Dermis microvascular lymphatic vessel endothelial cell (primary cell): Measurements from ENCODE around the gene H1-8. TPM values are rescaled to one million over a fixed set of nuclear protein-coding genes. Genes with fewer than 3 reads are reported as not detected.
"Not testable (repeated sequence)": the region's sequence is repeated elsewhere in the genome, so short reads cannot be mapped to it uniquely, and the experiment has no call there.

ENCODE experiments used
- DNase-seq, 2 donors: peaks; one replicate each; pipeline versions ENCODE4 v3.0.0 to v3.0.0-alpha.2; 2010; ENCODE audit warnings: low read depth in 2 of 2
- total RNA-seq: library from RNA; depleted of rRNA; stranded (reverse); fragments of >200 nt; gene quantifications from 2 replicates; pipeline ENCODE4 v1.2.1, GENCODE V29; 2014

Gene H1-8
- total RNA-seq, 1 donor from 2014 or later, result not detected

- DNase-seq, result not testable (repeated sequence)
Measured at GRCh38 chr3:129515108-129515820, 27.7 kb upstream of the H1-8 start.

GRCh38 chr3:129515821-129516432 lies 27.0 kb upstream of the H1-8 start:
- not testable (repeated sequence) for DNase-seq

GRCh38 chr3:129517516-129517915 lies 25.5 kb upstream of the H1-8 start:
- no peak for DNase-seq

- no peak for DNase-seq
Measured at GRCh38 chr3:129518038-129518561, 24.9 kb upstream of the H1-8 start.

- no peak for DNase-seq
Measured at GRCh38 chr3:129518581-129518980, 24.4 kb upstream of the H1-8 start.

GRCh38 chr3:129519449-129519848 lies 23.5 kb upstream of the H1-8 start:
- DNase-seq, result no peak

- DNase-seq, result no peak
Measured at GRCh38 chr3:129519896-129520715, 22.9 kb upstream of the H1-8 start.

- DNase-seq, result no peak
Measured at GRCh38 chr3:129520960-129521359, 22.0 kb upstream of the H1-8 start.

GRCh38 chr3:129521611-129522010 lies 21.4 kb upstream of the H1-8 start:
- no peak for DNase-seq

- DNase-seq, result no peak
Measured at GRCh38 chr3:129522953-129523352, 20.0 kb upstream of the H1-8 start.

- DNase-seq, result no peak
Measured at GRCh38 chr3:129524081-129524480, 18.9 kb upstream of the H1-8 start.

GRCh38 chr3:129525341-129525968 lies 17.5 kb upstream of the H1-8 start:
- peak in 1 of 2 donors; percentile 50 for DNase-seq

GRCh38 chr3:129526121-129526900 lies 16.7 kb upstream of the H1-8 start:
- no peak for DNase-seq

- no peak for DNase-seq
Measured at GRCh38 chr3:129527262-129527661, 15.7 kb upstream of the H1-8 start.

- no peak for DNase-seq
Measured at GRCh38 chr3:129528589-129529100, 14.3 kb upstream of the H1-8 start, which contains the start of gene RHO. Gene RHO (plus strand): TSS chr3:129528639. CDS start chr3:129528734, 95 bp downstream.

- no peak for DNase-seq
Measured at GRCh38 chr3:129529436-129530210, 13.4 kb upstream of the H1-8 start.

GRCh38 chr3:129530251-129530791 lies 12.7 kb upstream of the H1-8 start:
- peak; percentile 4 to 24 for DNase-seq

- DNase-seq, result no peak
Measured at GRCh38 chr3:129530821-129531220, 12.2 kb upstream of the H1-8 start.

- no peak for DNase-seq
Measured at GRCh38 chr3:129531699-129532098, 11.3 kb upstream of the H1-8 start.
